ENCODE measurements around the gene FREY1.

Gene FREY1

DNA sequence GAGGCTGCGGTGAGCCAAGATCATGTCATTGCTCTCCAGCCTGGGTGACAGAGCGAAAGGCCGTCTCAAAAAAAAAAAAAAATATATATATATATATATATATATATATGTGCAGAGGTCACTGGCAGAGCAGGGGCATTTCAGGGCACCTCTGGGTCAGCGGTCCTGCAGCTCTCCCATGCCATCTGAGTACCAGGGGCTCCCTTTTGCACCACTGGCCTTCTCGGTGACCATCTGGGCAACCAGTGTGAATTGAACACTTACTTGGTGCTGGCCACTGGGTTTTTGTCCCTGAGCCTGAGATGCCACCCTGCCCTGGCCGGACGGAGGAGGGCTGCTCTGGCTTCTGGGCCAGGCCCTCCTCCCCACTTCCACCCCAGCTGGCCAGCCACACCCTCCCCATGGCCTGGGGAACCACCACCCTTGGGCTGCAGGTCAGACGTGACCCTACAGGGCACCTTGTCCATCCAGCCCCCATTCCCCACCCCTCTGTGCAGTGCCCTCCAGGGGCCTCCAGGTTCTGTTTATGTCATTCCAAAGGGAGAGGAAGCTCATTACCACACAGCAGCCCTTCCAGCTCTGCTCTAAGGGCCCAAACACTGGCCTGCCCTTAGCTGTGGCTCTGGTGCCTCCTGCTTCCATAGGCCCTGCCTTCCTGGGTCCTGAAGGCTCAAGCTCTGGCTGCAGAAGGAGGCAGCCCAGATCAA lies 11.4 kb downstream of the FREY1 start:
- no peak for DNase-seq (ENCODE audit: low read depth in 2 of 3, low spot score in 2 of 3)

DNA sequence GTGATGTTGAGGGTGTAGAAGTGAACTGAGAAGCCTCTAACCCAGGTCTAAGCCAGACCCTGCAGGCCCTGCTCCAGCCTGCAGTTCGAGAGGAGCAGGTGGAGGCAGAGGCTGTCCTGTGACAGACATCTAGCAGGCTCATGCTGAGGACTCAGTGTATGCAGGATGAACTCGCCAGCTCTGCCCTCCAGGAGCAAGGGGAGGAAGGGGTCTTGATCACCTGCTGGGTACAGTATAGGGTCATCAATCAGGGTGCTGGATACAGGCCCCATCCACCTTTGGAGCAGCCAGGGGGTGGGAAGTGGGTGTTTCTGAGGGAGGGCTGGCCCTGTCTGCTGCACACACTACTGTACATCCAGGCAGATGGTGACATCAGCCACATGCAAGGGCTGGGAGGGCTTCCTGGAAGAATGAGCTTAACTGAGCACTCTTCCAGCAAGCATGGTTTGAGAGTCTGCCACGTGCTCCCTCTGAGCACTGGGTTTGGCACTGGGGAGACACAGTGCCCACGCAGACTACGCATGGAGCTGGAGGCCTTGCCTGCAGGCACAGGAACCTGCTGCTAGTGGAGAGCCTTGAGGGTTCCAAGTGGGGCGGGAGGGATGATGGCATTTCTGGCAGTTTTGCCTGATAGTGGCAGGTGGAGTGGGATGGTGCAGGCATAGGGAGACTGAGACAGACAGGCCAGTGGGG lies 12.4 kb downstream of the FREY1 start:
- DNase-seq (ENCODE audit: low read depth in 2 of 3, low spot score in 2 of 3): no peak

DNA sequence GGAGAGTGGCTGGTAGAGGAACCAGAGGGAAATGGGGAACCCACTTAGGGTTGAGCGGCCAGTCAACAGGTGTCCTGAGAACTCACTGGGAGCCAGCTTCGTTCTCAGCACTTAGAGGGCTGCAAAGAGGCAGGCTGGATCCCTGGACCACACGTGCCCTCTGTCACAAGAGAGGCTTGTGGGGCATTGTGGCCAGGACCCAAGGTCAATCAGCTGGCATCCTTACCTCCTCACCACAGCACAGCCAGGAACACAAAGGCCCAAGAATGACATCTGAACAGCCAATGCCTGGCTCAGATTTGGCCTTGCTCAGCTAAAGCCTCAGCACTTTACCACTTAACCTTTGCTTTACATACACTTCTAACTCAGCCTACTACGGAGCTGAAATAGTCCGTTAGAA lies 14.2 kb downstream of the FREY1 start:
- DNase-seq (ENCODE audit: low read depth in 2 of 3, low spot score in 2 of 3): no peak

DNA sequence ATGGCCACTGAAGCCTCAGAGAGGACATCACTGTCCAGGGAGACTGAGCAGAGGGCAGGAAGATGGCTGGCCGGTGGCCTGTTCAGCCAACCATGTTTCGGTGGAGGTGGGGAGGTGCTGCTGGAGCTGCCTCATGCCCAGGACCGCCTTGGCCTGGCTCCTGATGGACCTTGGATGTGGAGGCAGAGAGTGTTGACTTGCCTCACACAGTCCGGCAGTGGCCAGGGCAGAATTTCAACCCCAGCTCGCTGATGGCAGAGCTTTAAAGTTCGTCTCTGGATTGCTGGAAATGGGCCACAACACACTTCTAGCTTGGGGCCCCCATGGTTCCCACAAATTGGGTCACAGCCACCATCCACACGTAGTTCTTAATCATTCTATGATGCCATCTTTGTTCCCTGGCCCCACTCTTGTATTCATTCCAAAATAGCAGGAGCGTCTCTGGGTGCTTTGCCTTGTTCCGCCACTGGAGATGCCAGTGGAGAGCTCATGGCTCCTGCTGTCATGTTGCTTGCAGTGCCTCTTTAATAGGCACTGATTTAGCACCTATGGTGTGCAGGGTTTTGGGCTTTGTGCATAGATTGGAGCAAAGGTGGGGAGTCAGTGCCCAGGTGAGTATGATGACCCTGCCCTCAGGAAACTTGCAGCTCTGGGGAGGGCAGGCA lies 16.1 kb downstream of the FREY1 start:
- no peak for DNase-seq (ENCODE audit: low read depth in 2 of 3, low spot score in 2 of 3)

DNA sequence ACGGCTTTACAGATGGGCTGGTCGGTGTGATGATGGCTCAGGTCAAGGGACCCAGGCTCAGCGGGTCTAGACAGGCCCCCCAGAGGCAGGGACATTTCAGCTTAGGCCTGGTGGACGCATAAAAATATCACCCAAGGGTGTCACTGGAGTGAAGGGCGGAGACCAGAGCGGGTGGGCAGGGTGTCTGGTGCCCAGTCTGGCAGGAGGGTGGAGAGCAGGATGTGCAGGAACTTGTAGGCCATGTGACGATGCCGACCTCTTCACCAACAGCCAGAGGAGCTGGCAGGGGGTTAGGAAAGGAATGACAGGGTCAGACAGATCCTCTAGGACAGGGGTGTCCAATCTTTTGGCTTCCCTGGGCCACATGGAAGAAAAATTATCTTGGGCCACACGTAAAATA lies 17.1 kb downstream of the FREY1 start:
- DNase-seq (ENCODE audit: low read depth in 2 of 3, low spot score in 2 of 3): no peak

DNA sequence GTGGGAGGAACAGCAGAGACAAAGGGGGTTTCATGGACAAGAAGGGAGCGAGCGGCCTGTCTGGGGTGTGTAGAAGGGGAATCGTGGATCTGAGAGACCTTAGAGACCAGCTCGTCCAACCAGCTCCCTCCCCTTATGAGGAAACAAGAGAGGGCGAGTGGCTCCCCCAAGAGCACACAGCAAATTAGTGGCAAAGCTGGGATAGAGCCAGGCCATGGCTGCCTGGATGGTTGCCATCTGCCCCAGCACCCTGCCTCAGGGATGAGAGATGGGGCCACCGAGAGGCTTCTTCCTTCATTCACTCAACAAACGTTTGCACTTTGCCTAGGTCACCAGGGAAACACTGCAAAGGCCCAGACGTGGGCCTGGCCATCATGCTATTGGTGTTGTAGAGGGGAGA lies 17.5 kb downstream of the FREY1 start:
- DNase-seq (ENCODE audit: low read depth in 2 of 3, low spot score in 2 of 3): no peak

DNA sequence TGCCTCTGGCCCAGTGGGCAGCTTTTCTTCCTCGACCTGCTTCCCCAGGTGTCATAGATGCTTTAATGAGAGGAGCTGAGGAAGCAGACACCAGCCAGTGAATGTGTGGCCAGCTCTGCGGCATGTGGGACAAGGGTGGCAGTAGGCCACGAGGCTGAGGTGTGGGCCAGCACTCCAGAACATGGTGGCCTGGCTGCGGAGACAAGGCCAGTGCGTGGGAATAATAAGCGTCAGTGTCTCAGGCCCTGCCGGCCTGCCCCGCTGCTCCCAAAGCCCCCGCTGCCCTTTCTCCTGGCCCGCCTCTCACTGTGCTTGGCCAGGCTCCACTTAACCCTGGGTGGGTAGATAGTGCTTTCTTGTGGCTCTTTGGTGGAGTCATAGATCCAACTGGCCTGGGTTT lies 19.5 kb downstream of the FREY1 start:
- DNase-seq (ENCODE audit: low read depth in 2 of 3, low spot score in 2 of 3): no peak

DNA sequence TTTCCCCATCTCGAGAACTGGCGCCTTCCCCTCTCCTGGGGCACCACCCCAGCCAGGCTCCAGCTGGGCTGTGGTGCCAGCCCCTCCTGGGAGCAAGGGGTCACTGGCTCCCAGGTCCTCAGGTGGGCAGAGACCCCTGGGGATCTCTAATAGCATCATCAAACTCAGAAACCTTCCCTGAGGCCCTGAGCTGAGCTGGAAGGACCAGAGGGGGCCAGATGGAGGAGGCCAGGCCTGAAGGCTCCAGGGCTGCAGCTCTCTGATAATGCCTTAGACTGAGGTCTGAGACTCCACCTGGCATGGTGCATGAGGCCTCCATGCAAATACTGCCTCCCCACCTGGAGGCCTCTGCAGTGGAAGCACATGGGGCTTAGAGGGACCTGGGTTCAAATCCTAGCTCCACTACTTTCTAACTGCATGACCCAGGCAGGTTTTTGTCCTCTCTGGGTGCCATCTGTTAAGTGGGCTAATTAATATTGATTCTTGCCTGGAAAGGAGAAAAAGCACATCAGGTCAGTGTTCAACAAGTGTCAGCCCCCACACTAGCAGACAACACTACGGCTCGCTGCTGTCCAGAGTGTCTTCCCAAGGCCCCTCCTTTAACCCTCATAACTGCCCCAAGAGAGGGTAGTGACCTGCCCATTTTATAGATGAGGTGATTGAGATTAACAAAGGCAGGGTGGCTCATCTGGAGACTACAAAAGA lies 20.1 kb downstream of the FREY1 start:
- no peak for DNase-seq (ENCODE audit: low read depth in 2 of 3, low spot score in 2 of 3)

DNA sequence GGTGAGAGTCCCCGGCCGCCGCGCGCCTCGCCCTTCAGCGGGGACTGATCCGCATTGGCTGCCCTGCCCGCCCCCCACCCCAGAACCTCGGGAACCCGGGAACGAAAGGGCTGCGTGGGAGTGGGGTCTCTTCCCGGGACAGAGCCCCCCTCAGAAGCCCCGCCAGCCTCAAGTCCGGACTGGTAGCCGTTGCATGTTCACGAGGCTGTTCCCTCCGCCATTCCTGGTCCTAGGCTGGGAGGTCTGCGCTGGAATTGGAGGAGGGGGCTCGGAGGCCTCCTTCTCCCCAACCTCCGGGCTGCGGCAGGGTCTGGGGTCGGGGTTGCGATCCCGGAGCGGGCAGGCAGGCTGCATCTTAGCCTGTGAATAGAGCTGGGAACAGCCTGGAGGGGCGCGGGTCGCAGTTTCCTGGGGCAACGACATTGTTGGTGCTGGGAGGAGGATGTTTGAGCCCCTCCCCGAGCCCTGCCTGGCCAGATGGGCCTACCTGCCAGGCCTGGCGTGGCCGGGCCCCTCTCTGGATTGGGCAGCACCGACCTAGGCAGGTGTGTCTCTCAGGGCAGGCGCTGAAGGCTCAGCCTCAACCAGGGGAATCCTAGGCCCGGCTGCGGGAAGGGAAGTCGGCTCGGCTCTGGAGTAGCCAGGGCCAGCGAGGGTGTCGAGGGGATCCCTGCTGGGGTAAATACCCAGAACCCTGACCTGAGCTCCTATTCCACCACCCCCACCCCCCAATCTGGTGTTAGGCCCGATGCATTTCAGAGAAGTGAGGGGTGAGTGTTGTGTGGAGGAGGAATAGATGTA lies 20.9 kb downstream of the FREY1 start:
- DNase-seq (ENCODE audit: low read depth in 2 of 3, low spot score in 2 of 3): no peak

DNA sequence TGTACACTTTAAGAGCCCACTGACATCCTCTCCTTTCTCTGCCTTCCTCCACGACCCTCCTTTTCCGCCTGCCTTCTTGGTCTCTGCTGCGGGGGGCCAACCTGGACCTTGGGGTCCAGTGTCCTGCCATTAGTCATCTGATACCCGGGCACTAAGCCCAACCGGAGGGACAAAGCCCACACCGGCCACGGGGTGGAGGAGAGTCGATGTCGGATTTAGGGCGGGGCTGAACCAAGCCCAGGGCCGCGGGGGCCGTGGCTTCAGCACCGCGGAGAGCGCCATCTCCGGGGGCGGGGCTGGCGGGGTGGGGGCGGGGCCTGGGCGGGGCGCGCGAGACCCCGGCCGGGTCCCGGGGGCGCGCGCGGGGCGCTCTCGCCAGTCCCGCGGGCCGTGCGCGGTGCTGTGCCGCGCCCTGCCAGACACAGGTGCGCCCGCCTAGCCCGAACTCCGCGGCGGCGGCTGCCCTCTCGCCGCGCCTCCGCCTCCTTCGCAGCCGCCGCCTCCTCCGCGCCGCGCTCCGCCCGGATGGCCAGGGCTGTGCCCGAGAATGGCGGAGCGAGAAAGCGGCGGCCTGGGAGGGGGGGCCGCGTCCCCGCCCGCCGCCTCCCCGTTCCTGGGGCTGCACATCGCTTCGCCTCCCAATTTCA lies 21.7 kb downstream of the FREY1 start, which contains the start of gene MAPK8IP1:
Gene MAPK8IP1 (plus strand): TSS at position 378 of the 647 bp plus-strand sequence. CDS start 170 bp downstream, at position 548.
- DNase-seq (ENCODE audit: low read depth in 2 of 3, low spot score in 2 of 3): peak in 2 of 3 experiments; percentile 23 to 27

DNA sequence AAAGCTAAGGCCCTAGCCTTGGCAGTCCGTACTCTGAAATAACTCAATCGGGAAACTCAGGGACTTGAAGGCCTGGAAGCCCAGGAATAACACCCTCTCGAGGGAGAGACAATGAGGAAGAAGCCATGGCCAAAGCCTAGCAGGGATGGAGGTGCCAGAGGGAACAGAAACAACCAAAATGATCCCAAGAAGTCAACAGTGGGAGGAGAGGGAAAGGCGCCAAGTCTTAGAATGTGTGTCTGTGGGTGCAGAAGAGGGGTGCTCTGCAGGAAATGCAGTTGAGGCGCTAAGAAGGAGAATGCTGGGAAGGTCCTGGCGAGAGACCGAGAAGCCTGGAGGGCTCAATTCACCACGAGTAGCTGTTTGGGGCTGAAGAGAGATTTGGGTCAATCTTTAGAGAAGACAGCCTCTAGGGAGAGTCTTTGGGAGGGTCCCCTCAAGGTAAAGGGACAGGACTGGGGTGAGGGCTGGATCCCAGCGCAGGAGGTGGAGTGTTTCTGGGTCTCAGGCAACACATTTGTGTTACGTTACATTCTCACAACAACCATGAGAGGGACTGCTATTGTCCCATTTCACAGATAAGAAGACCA lies 22.4 kb downstream of the FREY1 start:
- no peak for DNase-seq (ENCODE audit: low read depth in 2 of 3, low spot score in 2 of 3)

DNA sequence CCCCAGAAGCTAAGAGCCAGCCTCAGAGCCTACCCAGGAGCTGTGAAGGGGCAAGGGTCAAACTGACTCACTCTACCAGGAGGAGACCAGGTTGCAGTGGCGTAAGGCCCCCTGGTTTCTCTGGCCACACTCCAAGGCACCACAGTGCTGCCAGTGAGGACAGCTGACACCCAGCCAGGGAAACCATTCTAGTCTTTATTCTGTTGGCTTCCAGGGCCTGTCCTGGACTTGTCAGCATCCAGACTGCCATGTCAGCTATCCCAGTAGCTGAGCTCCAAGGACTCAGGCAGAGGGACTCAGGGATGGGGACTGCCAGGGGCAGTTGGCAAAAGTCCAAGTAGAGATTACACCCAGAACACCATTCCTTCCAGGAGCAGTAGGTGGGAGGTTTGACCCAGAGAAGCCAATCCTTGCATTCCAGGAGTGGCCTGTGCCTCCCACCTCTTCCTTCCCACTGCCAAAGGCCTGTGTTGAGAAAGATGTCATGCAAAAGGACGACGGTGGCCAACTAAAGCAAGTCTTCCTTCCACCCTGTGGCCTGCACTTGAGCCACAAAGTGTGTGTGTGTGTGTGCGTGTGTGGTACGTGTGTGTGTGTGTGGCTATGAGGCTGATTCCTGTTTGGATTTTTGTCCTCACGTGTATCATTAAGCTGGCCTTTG lies 25.2 kb downstream of the FREY1 start:
- no peak for DNase-seq (ENCODE audit: low read depth in 2 of 3, low spot score in 2 of 3)

DNA sequence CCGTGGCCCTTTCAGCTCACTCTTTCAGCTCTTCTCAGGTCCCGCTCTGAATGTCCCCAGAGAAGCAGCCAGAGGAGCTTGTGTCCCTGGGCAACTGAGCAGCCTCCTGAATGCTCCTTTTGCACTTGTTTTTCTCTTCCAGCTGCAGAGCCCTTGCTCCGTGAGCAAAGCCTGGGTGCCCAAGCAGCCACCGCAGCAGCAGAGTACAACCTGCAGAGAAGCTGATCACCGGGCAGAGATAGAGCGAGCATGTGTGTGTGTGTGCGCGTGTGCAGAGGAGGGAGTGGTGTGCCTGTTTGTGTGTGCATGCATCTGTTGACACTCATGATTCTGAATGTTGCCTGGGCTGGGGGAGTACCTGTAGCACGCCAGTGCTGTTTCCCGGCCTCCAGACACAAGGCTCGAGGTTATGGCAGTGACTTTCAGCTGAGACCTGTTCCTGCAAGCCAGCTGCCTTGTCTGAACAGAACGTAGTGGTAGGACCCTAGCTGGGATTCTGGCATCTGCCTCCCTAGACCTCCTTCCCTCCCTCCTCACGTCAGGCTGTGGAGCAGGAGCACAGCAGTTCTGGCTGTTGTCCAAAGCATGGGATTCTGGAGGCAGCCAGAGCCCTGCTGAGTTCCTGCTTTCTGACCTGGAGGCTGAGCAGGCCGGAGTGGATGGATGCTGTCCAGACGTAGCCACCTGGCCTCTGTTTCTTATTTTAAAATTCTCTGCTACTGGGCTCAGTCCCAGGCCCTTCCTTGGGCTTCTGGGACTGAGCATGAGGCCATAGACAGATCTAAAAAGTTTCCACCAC lies 26.1 kb downstream of the FREY1 start:
- no peak for DNase-seq (ENCODE audit: low read depth in 2 of 3, low spot score in 2 of 3)

DNA sequence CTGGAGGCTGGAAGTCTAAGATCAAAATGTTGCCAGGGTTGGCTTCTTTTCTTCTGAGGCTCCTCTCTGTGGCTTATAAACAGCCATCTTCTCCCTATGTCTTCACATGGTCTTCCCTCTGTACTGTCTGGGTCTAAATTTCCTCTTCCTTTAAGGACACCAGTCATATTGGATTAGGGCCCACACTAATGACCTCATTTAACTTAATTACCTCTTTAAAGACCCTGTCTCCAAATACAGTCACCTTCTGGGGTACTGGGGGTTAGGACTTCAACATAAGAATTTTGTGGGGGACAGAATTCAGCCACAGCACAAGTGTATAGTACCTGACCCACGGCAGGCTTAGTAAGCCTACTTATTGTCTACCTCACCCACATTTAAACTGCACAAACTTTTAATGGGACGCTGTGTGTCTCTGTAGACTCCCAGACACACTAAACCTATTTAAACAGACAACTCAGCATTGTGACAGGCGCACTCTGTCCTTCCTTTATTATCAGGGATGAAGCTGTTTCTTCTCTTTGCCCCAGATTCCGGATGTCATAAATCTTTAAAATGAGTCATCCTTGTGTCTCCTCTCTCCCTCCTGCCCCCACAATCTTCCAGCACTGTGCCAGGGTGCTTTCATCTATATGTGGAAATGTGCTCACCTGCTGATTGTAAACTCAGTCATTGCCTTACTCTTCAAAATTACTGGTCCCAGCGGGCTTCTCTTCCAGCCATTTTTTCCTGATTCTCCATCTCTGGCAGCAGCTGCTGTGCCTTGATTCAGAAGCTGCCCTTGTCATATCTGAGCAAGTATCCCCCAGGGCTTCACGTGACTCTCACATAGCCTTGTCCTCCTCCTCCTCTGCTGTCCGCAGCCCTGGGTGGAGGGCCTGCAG lies 27.0 kb downstream of the FREY1 start:
- no peak for DNase-seq (ENCODE audit: low read depth in 2 of 3, low spot score in 2 of 3)

DNA sequence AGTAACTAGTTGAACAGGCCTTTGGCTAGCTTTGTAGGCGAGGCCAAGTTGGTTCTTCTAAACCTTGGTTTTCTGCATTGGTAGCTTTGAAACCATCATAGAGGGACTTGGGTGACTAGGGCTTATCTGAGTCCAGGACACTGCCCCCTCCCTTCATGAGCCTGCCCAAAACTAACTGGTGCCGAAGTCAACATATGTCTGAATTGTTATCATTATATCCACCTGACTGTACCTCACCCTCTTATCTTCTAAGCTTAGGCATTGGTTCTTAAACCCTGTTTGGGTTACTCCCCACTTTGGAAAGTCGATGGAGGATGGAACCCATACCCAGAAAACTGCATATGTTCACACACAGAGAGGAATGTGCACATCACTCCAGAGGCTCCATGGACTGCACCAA lies 29.2 kb downstream of the FREY1 start:
- no peak for DNase-seq (ENCODE audit: low read depth in 2 of 3, low spot score in 2 of 3)

DNA sequence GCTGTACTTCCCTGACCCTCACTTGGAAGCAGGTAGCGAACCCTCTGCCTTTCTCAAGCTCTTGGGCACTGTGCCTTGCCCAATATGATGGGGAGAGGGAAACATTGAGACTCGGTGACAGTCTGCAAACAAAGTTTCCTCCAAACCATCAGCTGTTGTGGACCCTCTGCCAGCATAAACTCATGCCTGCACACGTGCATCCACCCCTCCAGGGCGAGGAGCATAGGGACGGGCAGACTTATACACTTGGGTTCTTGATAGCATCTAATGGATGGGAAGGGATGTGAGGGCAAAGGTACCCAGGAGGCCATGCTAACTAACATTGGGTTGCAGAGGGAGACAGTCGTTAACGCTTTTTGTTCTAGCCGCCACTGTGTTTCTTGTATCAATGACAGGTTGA lies 29.9 kb downstream of the FREY1 start:
- no peak for DNase-seq (ENCODE audit: low read depth in 2 of 3, low spot score in 2 of 3)

DNA sequence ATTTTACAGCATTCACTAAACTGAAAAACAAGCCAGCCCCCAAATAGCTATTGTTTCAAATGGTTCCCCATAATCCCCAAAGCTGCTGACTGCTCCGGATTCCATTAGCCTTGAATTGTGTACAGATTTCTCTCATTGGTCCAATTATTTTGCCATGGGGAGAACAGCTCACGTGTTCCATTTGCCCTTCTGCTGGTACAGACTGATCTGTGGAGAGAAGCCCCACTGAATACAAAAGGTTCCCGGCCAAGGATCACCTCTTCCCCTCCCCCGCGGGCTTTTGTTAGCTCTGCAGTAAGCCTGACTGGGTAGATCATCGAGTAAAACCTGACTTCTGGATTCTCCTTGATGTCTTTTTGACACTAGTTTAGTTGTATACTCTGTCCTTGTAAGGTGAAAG lies 30.7 kb downstream of the FREY1 start:
- DNase-seq (ENCODE audit: low read depth in 2 of 3, low spot score in 2 of 3): no peak

Measured in activated CD8-positive, alpha-beta memory T cell treated with anti-CD3 and anti-CD28 coated beads for 48 hours (primary cell).